SU-DHL-6 (cell line): ENCODE measurements around the gene RHBDL2.

Experiments used
- CTCF ChIP-seq: fragments of 200-600 bp; sonication (generic); IDR thresholded peaks from one replicate; pipeline ENCODE4 v1.5.1; 2017; ENCODE audit warnings: antibody characterized with exemption, mild to moderate bottlenecking, low read length, moderate library complexity; ENCODE audit not compliant: insufficient read depth, poor library complexity, severe bottlenecking
- EZH2phosphoT487 ChIP-seq: fragments of 200-600 bp; sonication (generic), shearing (Covaris generic); conservative IDR thresholded peaks from 2 replicates; pipeline ENCODE4 v1.6.1; 2018; ENCODE audit warnings: mild to moderate bottlenecking, antibody characterized with exemption, low read length, moderate library complexity, mixed read lengths

GRCh38 chr1:38932571-38932970, 9.1 kb downstream of the RHBDL2 start:
- no peak for TF ChIP-seq CTCF
- no peak for TF ChIP-seq EZH2phosphoT487
